GM21515 (cell line): ENCODE measurements around the gene EEF1AKMT2.
"Not testable (repeated sequence)": the region's sequence is repeated elsewhere in the genome, so short reads cannot be mapped to it uniquely, and the experiment has no call there.

Experiments used
- ATAC-seq: cut with Tn5 transposase; IDR thresholded peaks from one replicate; pipeline ENCODE4 v1.9.1; 2021; ENCODE audit not compliant: unreplicated experiment

EEF1AKMT2 gene

GRCh38 chr10:124791547-124792348, at the start of gene EEF1AKMT2:
EEF1AKMT2 (minus strand) TSS chr10:124791887; CDS start chr10:124791833, 54 bp downstream.
- peak; percentile 91 for ATAC-seq

DNA sequence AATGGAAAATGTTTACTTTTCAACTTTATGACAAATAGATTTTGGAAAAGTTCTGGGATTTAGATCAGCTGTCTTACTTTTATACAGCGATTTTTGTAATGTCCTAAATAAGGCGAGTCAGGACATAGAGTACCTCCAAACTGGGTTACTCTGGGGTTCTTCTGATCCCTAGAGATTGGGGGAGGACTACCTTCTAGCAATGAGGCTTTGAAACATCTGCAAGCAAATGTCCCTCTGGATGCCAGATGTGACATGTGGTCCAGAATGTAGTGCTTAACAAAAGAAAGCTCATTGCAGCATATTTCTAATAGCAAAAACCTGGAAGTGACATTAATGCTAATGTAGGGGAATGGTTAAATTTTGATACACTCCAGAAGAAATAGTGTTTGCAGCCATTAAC, 46.0 kb upstream of the EEF1AKMT2 start:
- ATAC-seq, result no peak

DNA sequence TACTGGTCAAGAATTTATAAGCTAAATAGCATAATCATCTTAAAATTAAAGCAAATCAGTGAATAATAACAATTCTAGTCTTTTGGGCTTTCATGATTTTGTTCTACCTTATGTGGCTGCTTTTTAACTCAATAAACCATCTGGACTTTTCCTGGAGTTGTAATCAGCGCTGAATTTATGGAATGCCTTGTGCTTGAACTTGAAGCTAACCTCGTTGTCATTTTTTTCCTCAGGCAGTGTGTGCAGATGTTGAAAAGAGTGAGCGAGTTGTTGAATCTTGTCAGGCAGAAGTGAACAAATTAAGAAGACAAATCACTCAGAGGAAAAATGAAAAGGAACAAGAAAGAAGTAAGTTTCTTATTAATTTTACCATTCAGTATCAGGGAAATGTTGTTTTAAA, 39.4 kb upstream of the EEF1AKMT2 start:
- ATAC-seq, result no peak

GRCh38 chr10:124830445-124830844, 38.8 kb upstream of the EEF1AKMT2 start:
- ATAC-seq, result no peak

DNA sequence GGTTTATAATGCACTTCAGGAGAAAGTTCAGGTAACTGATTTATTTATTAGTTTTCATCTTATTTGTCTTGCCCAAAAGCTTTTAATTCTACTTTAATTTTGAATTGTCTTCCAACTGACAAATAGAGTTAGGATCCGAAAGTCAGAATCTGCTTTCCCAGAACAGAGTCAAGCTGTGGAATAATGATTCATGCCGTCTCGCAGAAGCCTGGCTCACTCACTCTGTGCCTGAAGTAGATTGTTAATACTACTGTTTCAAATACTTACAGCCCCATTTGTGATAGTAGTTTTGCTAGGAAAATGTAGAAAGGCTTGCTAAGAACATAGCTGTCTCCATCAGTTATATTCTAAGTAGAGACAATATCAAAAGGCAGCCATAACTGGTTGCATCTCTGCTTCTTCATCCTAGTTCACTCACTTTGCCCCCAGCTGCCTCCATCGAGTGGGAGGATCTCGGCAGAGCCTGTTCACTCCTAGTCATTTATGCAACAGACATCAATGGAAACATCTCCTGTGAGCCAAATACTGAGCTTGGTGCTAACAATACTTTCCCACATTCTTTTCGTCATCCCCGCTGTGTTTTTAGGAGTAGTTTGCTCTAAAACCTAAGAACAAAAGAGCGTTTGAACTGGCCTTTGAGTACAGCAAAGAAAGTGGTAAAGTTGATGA, 37.9 kb upstream of the EEF1AKMT2 start:
- no peak for ATAC-seq

GRCh38 chr10:124827474-124827873, 35.8 kb upstream of the EEF1AKMT2 start:
- no peak for ATAC-seq

GRCh38 chr10:124826262-124826661, 34.6 kb upstream of the EEF1AKMT2 start:
- ATAC-seq, result no peak

- ATAC-seq, result no peak
Observed at GRCh38 chr10:124825702-124826101, 34.0 kb upstream of the EEF1AKMT2 start.

DNA sequence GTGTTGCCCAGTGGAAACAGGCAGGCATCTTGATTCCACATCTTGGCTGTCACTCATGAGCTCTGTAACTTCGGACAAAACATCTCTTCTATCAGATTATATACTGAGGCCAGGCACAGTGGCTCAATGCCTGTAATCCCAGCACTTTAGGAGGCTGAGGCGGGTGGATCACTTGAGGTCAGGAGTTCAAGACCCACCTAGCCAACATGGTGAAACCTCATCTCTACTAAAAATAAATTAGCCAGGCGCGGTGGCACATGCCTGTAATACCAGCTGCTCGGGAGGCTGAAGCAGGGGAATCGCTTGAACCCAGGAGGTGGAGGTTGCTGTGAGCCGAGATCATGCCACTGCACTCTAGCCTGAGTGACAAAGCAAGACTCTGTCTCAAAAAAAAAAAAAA, 33.2 kb upstream of the EEF1AKMT2 start:
- not testable (repeated sequence) for ATAC-seq

GRCh38 chr10:124824507-124824906, 32.8 kb upstream of the EEF1AKMT2 start:
- no peak for ATAC-seq

DNA sequence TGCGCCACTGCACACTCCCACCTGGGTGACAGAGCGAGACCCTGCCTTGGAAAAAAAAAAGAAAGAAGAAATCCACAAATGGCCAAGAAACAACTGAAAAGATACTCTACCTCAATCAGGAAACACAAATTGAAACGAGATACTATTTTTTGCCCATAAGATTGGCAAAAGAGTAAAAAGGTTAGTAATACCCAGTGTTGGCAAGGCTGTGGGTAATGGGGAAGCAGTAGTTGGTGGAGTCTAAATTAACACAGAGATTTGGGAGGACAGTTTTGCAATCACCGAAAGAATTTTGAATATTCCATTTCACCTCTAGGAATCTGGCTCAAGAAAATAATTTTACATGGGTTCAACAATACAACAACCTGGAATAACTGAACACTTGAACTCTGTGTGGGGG, 29.8 kb upstream of the EEF1AKMT2 start:
- ATAC-seq, result no peak

- no peak for ATAC-seq
Observed at GRCh38 chr10:124820121-124820520, 28.4 kb upstream of the EEF1AKMT2 start.

DNA sequence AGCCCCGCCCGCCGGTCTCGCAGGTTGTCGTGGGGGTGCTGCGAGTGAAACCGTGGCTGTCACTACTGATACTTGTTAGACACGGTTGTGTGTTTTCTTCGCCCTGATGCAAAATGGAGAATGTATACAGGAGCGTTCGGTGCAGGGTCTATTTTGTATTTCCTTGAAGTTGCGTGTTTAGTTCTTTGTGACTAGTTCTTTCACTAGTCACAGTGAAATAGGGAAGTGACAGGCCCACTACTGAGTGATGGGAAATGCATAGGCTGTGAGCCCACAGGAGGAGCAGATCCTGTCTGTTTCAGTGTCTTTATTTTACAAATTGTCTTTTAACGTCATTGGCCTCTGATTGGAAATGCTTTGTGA, 10.6 kb upstream of the EEF1AKMT2 start:
- ATAC-seq, result peak; percentile 45

DNA sequence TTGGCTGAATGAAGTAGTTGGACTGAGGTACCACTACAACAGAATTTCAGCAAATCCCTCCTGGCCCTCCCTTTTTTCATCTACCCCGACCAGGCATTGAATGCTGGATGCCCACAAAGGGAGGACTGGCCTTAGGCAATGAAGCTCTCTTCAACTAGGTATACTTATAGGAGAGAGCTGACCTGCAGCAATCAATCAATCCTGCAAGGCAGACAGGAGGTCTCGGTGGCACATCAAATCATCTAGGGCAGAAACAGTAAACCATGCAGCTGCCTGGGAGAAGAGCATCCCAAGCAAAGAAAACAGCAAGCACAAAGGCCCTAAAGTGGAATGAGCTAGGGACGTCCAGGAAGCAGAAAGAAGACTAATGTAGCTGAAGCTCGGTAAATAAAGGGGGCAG, 7.5 kb upstream of the EEF1AKMT2 start:
- no peak for ATAC-seq

DNA sequence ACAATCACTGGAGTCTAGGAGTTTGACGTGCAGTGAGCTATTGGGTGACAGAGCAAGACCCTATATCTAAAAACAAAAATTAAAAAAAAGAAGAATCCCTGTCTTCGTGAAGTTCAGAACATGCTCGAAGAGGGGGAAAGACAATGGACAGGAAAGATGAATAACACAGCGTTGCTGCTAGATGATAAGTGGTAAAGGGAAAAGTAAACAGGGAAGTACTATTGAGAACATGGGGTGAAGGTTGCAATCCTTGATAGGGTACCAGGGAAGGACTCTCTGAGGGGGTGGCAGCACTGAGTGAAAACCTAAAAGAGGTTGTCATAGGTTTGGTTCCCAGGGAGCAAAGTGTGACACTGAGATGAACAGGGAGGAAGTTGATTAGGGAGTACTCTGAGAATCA, 7.1 kb upstream of the EEF1AKMT2 start:
- no peak for ATAC-seq

DNA sequence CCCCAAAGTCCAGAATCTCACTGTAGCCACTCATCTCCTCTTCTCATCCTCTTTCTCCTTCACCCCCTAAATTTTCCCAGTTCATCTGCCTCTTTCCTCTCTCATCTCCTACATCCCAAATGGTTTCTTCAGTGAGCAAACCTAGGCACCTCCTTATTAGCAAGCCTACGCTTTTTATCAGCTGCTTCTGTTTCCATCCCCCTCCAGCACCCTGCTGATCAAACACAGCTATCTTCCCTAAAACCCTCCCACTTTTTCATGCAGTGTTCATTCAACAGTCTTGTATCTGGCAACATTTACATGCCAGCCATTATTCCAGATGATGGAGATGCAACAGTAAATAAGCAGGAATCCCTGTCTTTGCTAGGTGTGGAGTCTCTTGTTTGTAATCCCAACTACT, 6.7 kb upstream of the EEF1AKMT2 start:
- no peak for ATAC-seq

GRCh38 chr10:124792998-124793352, 1.3 kb upstream of the EEF1AKMT2 start:
- no peak for ATAC-seq

DNA sequence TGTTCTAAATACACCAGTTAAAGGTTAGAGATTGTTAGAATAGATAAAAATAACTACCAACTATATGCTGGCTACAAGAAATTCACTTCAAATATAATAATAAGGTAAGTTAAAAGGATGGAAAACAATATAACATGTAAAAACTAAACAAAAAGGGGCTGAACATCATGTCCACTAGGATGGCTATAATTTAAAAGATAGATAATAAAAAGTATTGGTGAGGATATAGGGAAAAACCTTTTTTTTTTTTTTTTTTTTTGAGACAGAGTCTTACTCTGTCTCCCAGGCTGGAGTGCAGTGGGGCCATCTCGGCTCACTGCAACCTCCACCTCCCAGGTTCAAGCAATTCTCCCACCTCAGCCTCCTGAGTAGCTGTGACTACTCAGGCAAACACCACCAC, 8.8 kb downstream of the EEF1AKMT2 start:
- ATAC-seq, result not testable (repeated sequence)

- no peak for ATAC-seq
Observed at GRCh38 chr10:124768791-124769190, 22.9 kb downstream of the EEF1AKMT2 start.

DNA sequence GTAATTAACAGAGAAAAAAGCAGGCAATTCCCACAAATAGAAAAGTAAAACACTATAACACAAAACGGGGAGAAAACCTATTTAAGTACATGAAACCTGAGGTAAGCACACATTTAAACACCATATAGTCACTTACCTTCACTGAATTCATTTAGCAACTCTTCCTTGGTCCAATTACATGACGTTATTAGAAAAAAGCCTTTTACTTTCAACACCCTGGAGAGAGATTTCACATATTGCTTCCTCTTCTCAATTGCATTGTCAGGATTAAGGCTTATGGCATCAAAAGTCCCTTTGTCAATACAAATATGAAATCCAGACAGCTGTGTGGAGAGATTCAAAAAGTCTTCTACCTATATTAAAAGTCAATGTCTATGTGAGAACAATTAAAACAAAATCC, 26.4 kb downstream of the EEF1AKMT2 start:
- no peak for ATAC-seq

DNA sequence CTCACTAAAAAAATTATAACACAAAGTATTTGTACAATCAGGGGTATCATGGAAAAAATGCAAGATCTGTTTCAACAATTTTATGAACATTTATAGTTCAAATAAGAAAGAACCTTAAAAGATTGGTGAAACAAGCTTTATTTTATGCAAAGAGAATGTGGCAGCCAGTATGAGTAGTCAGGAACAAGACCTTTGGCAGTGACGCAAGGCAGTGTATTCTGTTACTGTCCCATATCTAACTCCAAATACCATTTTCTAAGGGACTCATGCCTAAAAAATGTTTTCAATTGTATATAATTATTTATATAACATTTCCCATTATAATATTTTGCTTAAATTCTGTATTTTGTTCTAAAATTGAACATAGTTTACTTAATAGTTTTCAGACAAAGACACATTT, 28.4 kb downstream of the EEF1AKMT2 start:
- ATAC-seq, result no peak

GRCh38 chr10:124762281-124762680, 29.4 kb downstream of the EEF1AKMT2 start:
- ATAC-seq, result no peak
